ENCODE data around the gene ROBO2. TPM values are rescaled to one million over a fixed set of nuclear protein-coding genes. Genes with fewer than 3 reads are reported as not detected.

Gene ROBO2
- total and polyA plus RNA-seq, 5 experiments from 2014 or later = not detected

GRCh38 chr3:77189258-77189657, 149.4 kb downstream of the ROBO2 start:
- peaks cover 2 to 16% (median 5%) of the 10 kb centered on the region in 9 donors for H3K9me3 Mint-ChIP-seq
- H3K4me1 Mint-ChIP-seq = no peaks in the 10 kb centered on the region
- H3K27ac Mint-ChIP-seq = no peak overlapping the region
- H3K4me3 Mint-ChIP-seq = no peak overlapping the region
- no peaks in the 10 kb centered on the region for H3K36me3 Mint-ChIP-seq
- DNase-seq = no peak
- ATAC-seq = no peak
- POLR2A ChIA-PET = no interaction called here
- no peaks in the 10 kb centered on the region for H3K27me3 Mint-ChIP-seq

- Mint-ChIP-seq H3K4me1 (no peaks in the 10 kb centered on the region), H3K9me3 (peaks cover 0 to 16% (median 7%) of the 10 kb centered on the region in 9 donors), H3K4me3 (no peak overlapping the region), H3K27me3 (no peaks in the 10 kb centered on the region), H3K36me3 (no peaks in the 10 kb centered on the region), H3K27ac (no peak overlapping the region)
- no peak for DNase-seq
- no peak for ATAC-seq
- POLR2A ChIA-PET = no interaction called here
Measured at GRCh38 chr3:77189684-77190083, 149.8 kb downstream of the ROBO2 start.

DNA sequence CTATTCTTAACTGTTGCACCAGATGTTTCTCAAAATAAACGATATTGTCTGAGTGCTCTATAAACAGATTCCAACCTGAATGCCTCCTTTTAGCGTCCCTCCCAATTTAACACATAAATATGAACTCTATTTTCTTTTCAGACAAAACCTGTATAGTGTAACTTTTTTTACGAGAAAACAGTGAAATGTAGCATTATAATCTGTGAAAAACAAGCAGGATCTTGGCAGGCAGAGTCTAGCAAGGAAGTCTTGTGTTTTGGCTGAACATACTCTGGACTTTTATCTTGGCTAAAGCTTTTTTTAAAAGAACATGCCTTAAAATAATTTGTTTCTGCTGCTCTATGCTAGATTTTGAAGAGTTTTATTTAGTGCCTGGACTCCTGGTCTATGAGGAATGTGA, 150.5 kb downstream of the ROBO2 start:
- POLR2A ChIA-PET = no interaction called here
- no peaks in the 10 kb centered on the region for H3K4me1 Mint-ChIP-seq
- no peak for ATAC-seq
- H3K27ac Mint-ChIP-seq = no peak overlapping the region
- no peak for DNase-seq
- no peak overlapping the region for H3K4me3 Mint-ChIP-seq
- no peaks in the 10 kb centered on the region for H3K27me3 Mint-ChIP-seq
- H3K9me3 Mint-ChIP-seq = peaks cover 0 to 11% (median 7%) of the 10 kb centered on the region in 9 donors
- no peaks in the 10 kb centered on the region for H3K36me3 Mint-ChIP-seq

GRCh38 chr3:77191014-77191413, 151.1 kb downstream of the ROBO2 start:
- no peak for ATAC-seq
- no peak for DNase-seq
- POLR2A ChIA-PET = no interaction called here
- H3K4me1 Mint-ChIP-seq = no peaks in the 10 kb centered on the region
- no peaks in the 10 kb centered on the region for H3K36me3 Mint-ChIP-seq
- H3K27ac Mint-ChIP-seq = no peak overlapping the region
- no peaks in the 10 kb centered on the region for H3K27me3 Mint-ChIP-seq
- H3K9me3 Mint-ChIP-seq = peaks cover 0 to 10% (median 2%) of the 10 kb centered on the region in 9 donors
- H3K4me3 Mint-ChIP-seq = no peak overlapping the region

GRCh38 chr3:77191640-77192039, 151.7 kb downstream of the ROBO2 start:
- ATAC-seq = no peak

DNA sequence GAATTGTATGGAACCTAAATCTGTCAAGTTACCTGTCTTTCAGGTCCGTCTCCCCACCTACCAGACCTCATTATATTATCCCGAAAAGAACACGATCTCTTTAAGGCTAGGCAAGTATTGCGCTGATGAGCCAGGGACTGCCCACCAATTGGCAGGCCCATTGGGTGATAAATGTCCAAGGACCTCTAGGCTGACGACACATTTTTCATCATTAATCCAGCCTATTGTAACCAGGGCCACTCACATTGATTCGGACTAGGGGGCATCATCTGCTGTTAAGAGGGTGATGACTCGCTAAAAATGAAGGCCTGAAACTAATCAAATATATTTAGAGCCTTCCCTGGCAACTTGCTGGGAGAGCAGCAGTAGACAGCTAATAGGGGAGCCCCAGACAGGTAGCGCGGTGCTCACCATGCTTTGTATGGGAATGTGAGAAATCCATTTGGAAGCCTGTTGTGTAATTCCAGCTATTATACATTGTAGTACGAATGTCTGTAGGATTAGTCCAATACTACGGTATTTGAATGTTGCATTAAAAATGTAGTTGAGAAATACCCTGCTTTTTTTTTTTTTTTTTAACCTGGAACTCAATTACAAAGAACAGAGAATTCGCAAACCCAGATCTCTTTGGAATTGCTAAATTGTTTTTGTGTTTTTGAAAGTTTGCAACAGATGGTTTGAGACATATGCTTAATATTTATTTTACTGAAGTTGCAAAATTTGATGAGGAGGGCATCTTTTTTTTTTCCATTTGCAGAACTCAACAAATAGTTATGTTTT, 156.1 kb downstream of the ROBO2 start:
- H3K27me3 Mint-ChIP-seq = no peaks in the 10 kb centered on the region
- H3K27ac Mint-ChIP-seq = no peak overlapping the region
- H3K4me1 Mint-ChIP-seq = no peaks in the 10 kb centered on the region
- POLR2A ChIA-PET = no interaction called here
- no peak overlapping the region for H3K4me3 Mint-ChIP-seq
- ATAC-seq (no peak), DNase-seq (no peak)
- peaks cover 0 to 18% (median 2%) of the 10 kb centered on the region in 9 donors for H3K9me3 Mint-ChIP-seq
- no peaks in the 10 kb centered on the region for H3K36me3 Mint-ChIP-seq

More at GRCh38 chr3:77191640-77192039, 151.7 kb downstream of the ROBO2 start:
- DNase-seq = no peak
- H3K4me3 Mint-ChIP-seq = no peak overlapping the region
- no peak overlapping the region for H3K27ac Mint-ChIP-seq
- peaks cover 0 to 10% (median 2%) of the 10 kb centered on the region in 9 donors for H3K9me3 Mint-ChIP-seq
- POLR2A ChIA-PET = no interaction called here
- H3K27me3 Mint-ChIP-seq = no peaks in the 10 kb centered on the region
- no peaks in the 10 kb centered on the region for H3K36me3 Mint-ChIP-seq
- H3K4me1 Mint-ChIP-seq = no peaks in the 10 kb centered on the region

- Mint-ChIP-seq H3K4me3 (no peak overlapping the region), H3K27ac (no peak overlapping the region), H3K9me3 (peaks cover 0 to 18% (median 2%) of the 10 kb centered on the region in 9 donors), H3K4me1 (no peaks in the 10 kb centered on the region), H3K27me3 (no peaks in the 10 kb centered on the region), H3K36me3 (no peaks in the 10 kb centered on the region)
- ATAC-seq (no peak), DNase-seq (no peak)
- POLR2A ChIA-PET = no interaction called here
Measured at GRCh38 chr3:77197408-77197807, 157.5 kb downstream of the ROBO2 start.

GRCh38 chr3:77203851-77204250, 164.0 kb downstream of the ROBO2 start:
- ATAC-seq = no peak

GRCh38 chr3:77204788-77205187, 164.9 kb downstream of the ROBO2 start:
- POLR2A ChIA-PET = no interaction called here
- H3K9me3 Mint-ChIP-seq = peaks cover 0 to 10% (median 3%) of the 10 kb centered on the region in 9 donors
- no peaks in the 10 kb centered on the region for H3K36me3 Mint-ChIP-seq
- ATAC-seq (no peak), DNase-seq (no peak)
- no peaks in the 10 kb centered on the region for H3K27me3 Mint-ChIP-seq
- H3K4me1 Mint-ChIP-seq = peaks cover 0 to 2% (median 0%) of the 10 kb centered on the region in 4 donors
- H3K4me3 Mint-ChIP-seq = no peak overlapping the region
- no peak overlapping the region for H3K27ac Mint-ChIP-seq

More at GRCh38 chr3:77203851-77204250, 164.0 kb downstream of the ROBO2 start:
- no peaks in the 10 kb centered on the region for H3K27me3 Mint-ChIP-seq
- no peak for DNase-seq
- no peak overlapping the region for H3K27ac Mint-ChIP-seq
- POLR2A ChIA-PET = no interaction called here
- H3K4me3 Mint-ChIP-seq = no peak overlapping the region
- no peaks in the 10 kb centered on the region for H3K36me3 Mint-ChIP-seq
- peaks cover 0 to 2% (median 0%) of the 10 kb centered on the region in 4 donors for H3K4me1 Mint-ChIP-seq
- H3K9me3 Mint-ChIP-seq = peaks cover 0 to 10% (median 3%) of the 10 kb centered on the region in 9 donors

DNA sequence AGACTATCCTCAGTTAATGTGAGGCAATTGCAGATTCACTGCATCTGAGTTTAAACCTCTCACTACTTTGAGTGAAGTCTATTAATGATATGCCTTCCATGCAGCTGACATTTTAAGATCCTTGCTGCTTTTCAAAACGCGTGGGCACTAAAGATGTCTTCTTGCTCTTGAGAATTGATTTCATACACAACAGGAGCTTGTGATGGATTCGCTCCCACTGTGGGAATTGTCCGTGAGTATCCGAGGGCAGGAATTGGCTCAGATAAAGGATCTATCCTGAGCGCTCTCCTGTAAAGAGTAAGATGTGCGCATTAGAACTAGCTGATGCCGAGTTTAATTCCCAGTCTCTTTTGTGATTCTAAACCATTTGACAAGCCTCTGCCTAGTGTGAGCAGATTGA, 167.9 kb downstream of the ROBO2 start:
- H3K36me3 Mint-ChIP-seq = no peaks in the 10 kb centered on the region
- POLR2A ChIA-PET = no interaction called here
- no peak overlapping the region for H3K27ac Mint-ChIP-seq
- DNase-seq (no peak), ATAC-seq (no peak)
- H3K27me3 Mint-ChIP-seq = no peaks in the 10 kb centered on the region
- H3K4me1 Mint-ChIP-seq = peaks cover 0 to 2% (median 0%) of the 10 kb centered on the region in 4 donors
- H3K9me3 Mint-ChIP-seq = peaks cover 0 to 12% (median 6%) of the 10 kb centered on the region in 9 donors
- H3K4me3 Mint-ChIP-seq = no peak overlapping the region

GRCh38 chr3:77222701-77223100, 182.8 kb downstream of the ROBO2 start:
- no peak for ATAC-seq
- H3K4me3 Mint-ChIP-seq = no peak overlapping the region
- POLR2A ChIA-PET = no interaction called here

GRCh38 chr3:77227567-77227966, 187.7 kb downstream of the ROBO2 start:
- no peak overlapping the region for H3K4me3 Mint-ChIP-seq
- no peak overlapping the region for H3K27ac Mint-ChIP-seq
- H3K27me3 Mint-ChIP-seq = no peaks in the 10 kb centered on the region
- H3K36me3 Mint-ChIP-seq = no peaks in the 10 kb centered on the region
- POLR2A ChIA-PET = no interaction called here
- H3K9me3 Mint-ChIP-seq = peaks cover 0 to 10% (median 3%) of the 10 kb centered on the region in 9 donors
- ATAC-seq = no peak
- DNase-seq = no peak
- H3K4me1 Mint-ChIP-seq = no peaks in the 10 kb centered on the region

More at GRCh38 chr3:77222701-77223100, 182.8 kb downstream of the ROBO2 start:
- no peak for DNase-seq
- Mint-ChIP-seq H3K9me3 (peaks cover 0 to 5% (median 0%) of the 10 kb centered on the region in 9 donors), H3K36me3 (no peaks in the 10 kb centered on the region), H3K27ac (no peak overlapping the region), H3K4me1 (no peaks in the 10 kb centered on the region), H3K27me3 (no peaks in the 10 kb centered on the region)

GRCh38 chr3:77232557-77232956, 192.7 kb downstream of the ROBO2 start:
- DNase-seq (no peak), ATAC-seq (no peak)
- H3K9me3 Mint-ChIP-seq = peaks cover 0 to 13% (median 6%) of the 10 kb centered on the region in 9 donors
- H3K27me3 Mint-ChIP-seq = no peaks in the 10 kb centered on the region
- H3K27ac Mint-ChIP-seq = no peak overlapping the region
- POLR2A ChIA-PET = no interaction called here
- no peaks in the 10 kb centered on the region for H3K36me3 Mint-ChIP-seq
- H3K4me1 Mint-ChIP-seq = no peaks in the 10 kb centered on the region
- no peak overlapping the region for H3K4me3 Mint-ChIP-seq

GRCh38 chr3:77234004-77234403, 194.1 kb downstream of the ROBO2 start:
- DNase-seq (no peak), ATAC-seq (no peak)
- Mint-ChIP-seq H3K27me3 (no peaks in the 10 kb centered on the region), H3K4me3 (no peak overlapping the region), H3K9me3 (peaks cover 0 to 13% (median 6%) of the 10 kb centered on the region in 9 donors), H3K27ac (no peak overlapping the region), H3K36me3 (no peaks in the 10 kb centered on the region), H3K4me1 (no peaks in the 10 kb centered on the region)
- POLR2A ChIA-PET = no interaction called here

All from naive thymus-derived CD8-positive, alpha-beta T cell (primary cell).